Measurements from ENCODE around the gene JAKMIP1.

DNA sequence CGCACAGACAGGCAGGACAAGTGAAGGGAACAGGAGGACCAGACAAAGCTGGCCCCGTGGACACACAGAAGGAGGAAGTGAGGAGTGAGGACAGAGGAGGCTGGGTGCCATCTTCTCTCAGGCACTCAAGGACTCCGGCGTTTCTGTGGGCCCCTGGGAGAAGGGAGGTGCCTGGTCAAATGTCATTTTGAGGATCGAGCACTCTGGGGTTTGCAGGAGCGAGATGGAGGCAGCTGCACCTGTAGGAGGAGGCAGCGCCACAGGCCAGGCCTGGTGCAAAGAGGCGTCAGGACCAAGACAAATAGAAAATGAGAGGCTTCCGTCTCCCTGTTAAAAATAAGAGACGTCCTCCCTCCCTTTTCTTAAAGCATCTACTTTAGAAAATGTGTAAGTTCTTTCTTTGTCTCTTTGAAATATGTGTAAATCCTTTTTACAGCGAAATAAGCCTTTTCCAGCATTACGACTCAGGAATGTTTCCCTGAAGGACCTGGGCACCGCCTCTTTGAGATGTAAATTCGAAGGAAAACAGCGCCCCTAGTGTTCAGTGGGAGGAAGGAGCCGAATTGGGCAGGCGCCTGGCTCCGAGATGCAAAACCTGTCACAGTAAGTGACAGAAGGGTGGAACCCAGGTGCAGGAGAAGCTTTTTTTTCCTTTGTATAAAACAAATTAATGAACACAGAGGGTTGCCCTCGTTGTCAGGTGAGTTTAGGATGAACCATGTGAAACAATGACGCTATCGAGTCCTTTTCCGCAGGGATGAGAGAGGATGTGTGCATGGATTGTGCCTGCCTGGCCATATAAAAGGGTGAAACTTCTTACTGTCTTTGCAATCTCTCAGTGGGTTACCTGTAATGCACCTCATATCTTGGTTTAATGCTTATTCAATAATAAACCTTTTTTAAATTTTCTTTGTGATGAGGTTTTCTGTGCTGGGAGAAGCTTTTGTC lies 180.8 kb downstream of the JAKMIP1 start:
- TF ChIP-seq ZNF274 (IDR thresholded peaks at IDR 0.05; ENCODE audit: low read depth, low read length) = no peak
- TF ChIP-seq YY1 (IDR thresholded peaks at IDR 0.05; ENCODE audit: insufficient read depth, insufficient read length) = no peak

Data from NT2/D1 (cell line).